MCF 10A (cell line): Measurements from ENCODE around the gene MAP3K5. TPM values are rescaled to one million over a fixed set of nuclear protein-coding genes. Genes with fewer than 3 reads are reported as not detected.

Experiments used
- BruUV-seq: library from RNA; stranded (reverse); fragments of 400-500 nt; replicated peaks from 2 replicates; lab custom pipeline; 2021; lab: Mats Ljungman, UMichigan
- CTCF ChIA-PET: fragments of 300-600 bp; sonication (Branson Sonifier 250); formaldehyde crosslinking; extraction: SDS; loops from one replicate; lab custom pipeline; 2021; ENCODE audit warnings: antibody characterized with exemption, inconsistent platforms; lab: Yijun Ruan, JAX
- POLR2A ChIA-PET: fragments of 300-600, 350-650 bp; sonication (Branson Sonifier 250); formaldehyde crosslinking; extraction: SDS; loops from one replicate; lab custom pipeline; 2020; ENCODE audit warnings: antibody characterized with exemption, inconsistent platforms; lab: Yijun Ruan, JAX
- DNase-seq: peaks from one replicate; pipeline ENCODE4 v3.0.0-alpha.2; 2018; ENCODE audit not compliant: unreplicated experiment
- H3K27ac Mint-ChIP-seq: one replicate; pipeline ENCODE4 v1.8.0; 2022; ENCODE audit warnings: mild to moderate bottlenecking, low read depth, mixed read lengths; ENCODE audit not compliant: unreplicated experiment
- H3K27me3 Mint-ChIP-seq: one replicate; pipeline ENCODE4 v1.8.0; 2022; ENCODE audit warnings: mixed read lengths; ENCODE audit not compliant: insufficient read depth, unreplicated experiment
- H3K36me3 Mint-ChIP-seq: one replicate; pipeline ENCODE4 v1.8.0; 2022; ENCODE audit warnings: mild to moderate bottlenecking, moderate library complexity, mixed read lengths; ENCODE audit not compliant: insufficient read depth, unreplicated experiment
- H3K4me1 Mint-ChIP-seq: one replicate; pipeline ENCODE4 v1.8.0; 2022; ENCODE audit warnings: mixed read lengths; ENCODE audit not compliant: insufficient read depth, unreplicated experiment
- H3K4me3 Mint-ChIP-seq: one replicate; pipeline ENCODE4 v1.8.0; 2022; ENCODE audit warnings: mild to moderate bottlenecking, moderate library complexity, mixed read lengths; ENCODE audit not compliant: unreplicated experiment
- H3K9me3 Mint-ChIP-seq: one replicate; pipeline ENCODE4 v1.8.0; 2022; ENCODE audit warnings: mixed read lengths; ENCODE audit not compliant: unreplicated experiment
- CTCF ChIP-seq: fragments of 200-600 bp; IDR thresholded peaks from one replicate; pipeline ENCODE4 v1.8.0; 2022; ENCODE audit warnings: antibody characterized with exemption, mild to moderate bottlenecking; ENCODE audit not compliant: unreplicated experiment
- intact Hi-C: fragments of 100-400 bp; cut with micrococcal nuclease; formaldehyde crosslinking; loops from 2 replicates; pipeline ENCODE4 v1.14.1; 2022
- total RNA-seq: library from RNA; stranded (reverse); gene quantifications from 2 replicates; pipeline ENCODE4 v1.2.3, GENCODE V29; 2022

The MAP3K5 gene
- total RNA-seq, 1 experiment from 2014 or later, result 8.4 TPM

GRCh38 chr6:136783021-136783420 lies 9.3 kb downstream of the MAP3K5 start:
- peaks cover 21% of the 10 kb centered on the region for H3K4me1 Mint-ChIP-seq
- no peak overlapping the region for H3K4me3 Mint-ChIP-seq
- peak overlapping the region; percentile 81 for H3K27ac Mint-ChIP-seq
- no peak for TF ChIP-seq CTCF
- peaks cover 6% of the 10 kb centered on the region for H3K36me3 Mint-ChIP-seq
- BruUV-seq, result no TSS peak
- no peaks in the 10 kb centered on the region for H3K27me3 Mint-ChIP-seq
- DNase-seq, result no peak
- intact Hi-C loops, result no loop called here
- CTCF ChIA-PET, result interaction anchor here (0.8 kb wide), 1 partner anchor 97 kb away, joined by 3 read pairs; no protein-coding TSS in a partner anchor
- H3K9me3 Mint-ChIP-seq, result no peaks in the 10 kb centered on the region
- POLR2A ChIA-PET, result interaction anchor here (1.0 to 1.1 kb wide), 2 partner anchors 8 to 9 kb away, joined by 4 to 5 read pairs; no protein-coding TSS in a partner anchor

GRCh38 chr6:136782021-136782770 lies 10.1 kb downstream of the MAP3K5 start:
- Mint-ChIP-seq H3K36me3 (peaks cover 6% of the 10 kb centered on the region), H3K4me3 (no peak overlapping the region), H3K9me3 (no peaks in the 10 kb centered on the region), H3K27me3 (no peaks in the 10 kb centered on the region), H3K4me1 (peaks cover 14% of the 10 kb centered on the region), H3K27ac (peak overlapping the region; percentile 78)
- intact Hi-C loops, result no loop called here
- BruUV-seq, result no TSS peak
- DNase-seq, result peak; percentile 51
- ChIA-PET POLR2A (interaction anchor here (1.0 to 1.4 kb wide), 3 partner anchors 9 to 85 kb away, joined by 4 to 5 read pairs (median 5); no protein-coding TSS in a partner anchor), CTCF (interaction anchor here (0.6 to 1.2 kb wide), 5 partner anchors 10 to 1576 kb away, joined by 3 to 8 read pairs (median 6); partner anchors contain the start of gene MAP3K5)
- no peak for TF ChIP-seq CTCF

GRCh38 chr6:136780972-136781371 lies 11.3 kb downstream of the MAP3K5 start:
- H3K36me3 Mint-ChIP-seq, result peaks cover 6% of the 10 kb centered on the region
- no peak overlapping the region for H3K4me3 Mint-ChIP-seq
- CTCF ChIA-PET, result interaction anchor here (0.6 to 1.2 kb wide), 2 partner anchors 10 to 137 kb away, joined by 3 to 7 read pairs; no protein-coding TSS in a partner anchor
- H3K27ac Mint-ChIP-seq, result no peak overlapping the region
- no TSS peak for BruUV-seq
- POLR2A ChIA-PET, result interaction anchor here (1.8 kb wide), 1 partner anchor 12 kb away, joined by 5 read pairs; the partner anchor contains the start of gene MAP3K5
- peaks cover 14% of the 10 kb centered on the region for H3K4me1 Mint-ChIP-seq
- intact Hi-C loops, result no loop called here
- no peaks in the 10 kb centered on the region for H3K27me3 Mint-ChIP-seq
- DNase-seq, result no peak
- no peak for TF ChIP-seq CTCF
- no peaks in the 10 kb centered on the region for H3K9me3 Mint-ChIP-seq

GRCh38 chr6:136779682-136780081 lies 12.6 kb downstream of the MAP3K5 start:
- POLR2A ChIA-PET, result no interaction called here
- DNase-seq, result no peak
- Mint-ChIP-seq H3K4me1 (peaks cover 13% of the 10 kb centered on the region), H3K27ac (no peak overlapping the region), H3K4me3 (no peak overlapping the region), H3K27me3 (no peaks in the 10 kb centered on the region), H3K9me3 (no peaks in the 10 kb centered on the region), H3K36me3 (peaks cover 6% of the 10 kb centered on the region)
- BruUV-seq, result no TSS peak
- intact Hi-C loops, result no loop called here
- no peak for TF ChIP-seq CTCF
- CTCF ChIA-PET, result no interaction called here
